GM18519 (cell line): ENCODE data around the gene TKT.
A peak's percentile ranks its signal among the peaks of the same experiment; 100 is the strongest.

ENCODE experiments used
- ATAC-seq: cut with Tn5 transposase; IDR thresholded peaks from one replicate; pipeline ENCODE4 v1.9.1; 2021; ENCODE audit warnings: mild to moderate bottlenecking, moderate library complexity; ENCODE audit not compliant: unreplicated experiment, low FRiP score

TKT gene

GRCh38 chr3:53226841-53227407 lies 28.9 kb downstream of the TKT start:
- no peak for ATAC-seq

- no peak for ATAC-seq
Measured at GRCh38 chr3:53226142-53226840, 29.5 kb downstream of the TKT start.

- no peak for ATAC-seq
Measured at GRCh38 chr3:53225651-53226050, 30.2 kb downstream of the TKT start.

GRCh38 chr3:53225181-53225580 lies 30.6 kb downstream of the TKT start:
- no peak for ATAC-seq

- ATAC-seq: no peak
Measured at GRCh38 chr3:53224536-53224935, 31.3 kb downstream of the TKT start.

- ATAC-seq: no peak
Measured at GRCh38 chr3:53224026-53224425, 31.8 kb downstream of the TKT start.

GRCh38 chr3:53223541-53223966 lies 32.3 kb downstream of the TKT start:
- no peak for ATAC-seq

- no peak for ATAC-seq
Measured at GRCh38 chr3:53223025-53223424, 32.8 kb downstream of the TKT start.

GRCh38 chr3:53222183-53222901 lies 33.5 kb downstream of the TKT start:
- no peak for ATAC-seq

- ATAC-seq: no peak
Measured at GRCh38 chr3:53221827-53222182, 34.0 kb downstream of the TKT start.

GRCh38 chr3:53221345-53221744 lies 34.5 kb downstream of the TKT start:
- ATAC-seq: no peak

GRCh38 chr3:53219895-53220483 lies 35.8 kb downstream of the TKT start:
- ATAC-seq: peak; percentile 60

- no peak for ATAC-seq
Measured at GRCh38 chr3:53218131-53218530, 37.7 kb downstream of the TKT start.

GRCh38 chr3:53217175-53217574 lies 38.6 kb downstream of the TKT start:
- no peak for ATAC-seq

GRCh38 chr3:53216723-53217122 lies 39.1 kb downstream of the TKT start:
- ATAC-seq: no peak

- no peak for ATAC-seq
Measured at GRCh38 chr3:53215816-53216215, 40.0 kb downstream of the TKT start.

GRCh38 chr3:53213276-53213675 lies 42.5 kb downstream of the TKT start:
- no peak for ATAC-seq

- no peak for ATAC-seq
Measured at GRCh38 chr3:53211706-53212702, 43.8 kb downstream of the TKT start.

- no peak for ATAC-seq
Measured at GRCh38 chr3:53202331-53203015, 53.3 kb downstream of the TKT start.
